H1 (cell line): ENCODE data around the gene PPAT.

Source experiments
- BRCA1 ChIP-seq: IDR thresholded peaks from 2 replicates; pipeline ENCODE4 v1.6.1; 2012; ENCODE audit warnings: low read depth, low read length, improper control_type of control experiment
- CEBPB ChIP-seq: IDR thresholded peaks from 2 replicates; pipeline ENCODE4 v1.6.1; 2012; ENCODE audit warnings: low read depth, low read length
- EP300 ChIP-seq, 2 experiments: IDR thresholded peaks; 1 replicate in 1 of 2; 2 replicates in 1 of 2; pipeline ENCODE4 v1.6.1; 2011 to 2012; ENCODE audit warnings: low read depth in 2 of 2, low read length in 2 of 2, mild to moderate bottlenecking in 2 of 2, borderline replicate concordance in 1 of 2, inconsistent platforms in 1 of 2, moderate library complexity in 1 of 2
- EZH2 ChIP-seq: fragments of 200-600 bp; sonication (generic); IDR thresholded peaks from 2 replicates; pipeline ENCODE4 v1.7.1; 2012; ENCODE audit warnings: low read depth, mild to moderate bottlenecking, moderate library complexity, low read length, inconsistent platforms; ENCODE audit not compliant: severe bottlenecking
- GTF2F1 ChIP-seq: IDR thresholded peaks from 2 replicates; pipeline ENCODE4 v1.6.1; 2012; ENCODE audit warnings: low read depth, low read length, improper control_type of control experiment, borderline replicate concordance
- JUND ChIP-seq: IDR thresholded peaks from 2 replicates; pipeline ENCODE4 v1.6.1; 2011; ENCODE audit warnings: mild to moderate bottlenecking, improper control_type of control experiment, low read length
- KDM4A ChIP-seq: IDR thresholded peaks from one replicate; pipeline ENCODE4 v1.7.1; 2012; ENCODE audit warnings: low read depth, mild to moderate bottlenecking, moderate library complexity, low read length, inconsistent platforms; ENCODE audit not compliant: severe bottlenecking
- POLR2A ChIP-seq, 2 experiments: IDR thresholded peaks; 1 replicate in 1 of 2; 2 replicates in 1 of 2; pipeline ENCODE4 v1.6.1; 2011; ENCODE audit warnings: low read depth in 2 of 2, low read length in 2 of 2, mild to moderate bottlenecking in 2 of 2; ENCODE audit errors: control extremely low read depth in 1 of 2
- POLR2AphosphoS5 ChIP-seq: IDR thresholded peaks from 2 replicates; pipeline ENCODE4 v1.6.1; 2011; ENCODE audit warnings: low read depth, low read length
- RAD21 ChIP-seq, 2 experiments: IDR thresholded peaks in 1 of 2; conservative IDR thresholded peaks in 1 of 2; 2 replicates each; pipeline ENCODE4 v1.6.1; 2011; ENCODE audit warnings: low read depth in 2 of 2, low read length in 2 of 2, improper control_type of control experiment in 1 of 2, inconsistent platforms in 1 of 2, mild to moderate bottlenecking in 1 of 2, moderate library complexity in 1 of 2
- TAF7 ChIP-seq: optimal IDR thresholded peaks from 2 replicates; pipeline ENCODE3; 2011; ENCODE audit warnings: low read depth, mild to moderate bottlenecking, inconsistent platforms, low read length, moderate library complexity, borderline replicate concordance
- TF ChIP-seq, protein P1 (sequence below), 3 experiments: IDR thresholded peaks; 1 replicate in 2 of 3; 2 replicates in 1 of 3; pipeline versions ENCODE4 v1.5.1 to v1.6.1; 2011; ENCODE audit warnings: low read length in 3 of 3, mild to moderate bottlenecking in 3 of 3, inconsistent platforms in 2 of 3, low read depth in 1 of 3, moderate library complexity in 1 of 3; ENCODE audit not compliant: insufficient read depth in 1 of 3; ENCODE audit errors: control extremely low read depth in 1 of 3
- TF ChIP-seq, protein P2 (sequence below): IDR thresholded peaks from 2 replicates; pipeline ENCODE4 v1.6.1; 2011; ENCODE audit warnings: low read depth, mild to moderate bottlenecking, low read length; ENCODE audit not compliant: insufficient read depth
- TF ChIP-seq, protein P3 (sequence below): IDR thresholded peaks from 2 replicates; pipeline ENCODE4 v1.6.1; 2012; ENCODE audit warnings: inconsistent platforms

DNA sequence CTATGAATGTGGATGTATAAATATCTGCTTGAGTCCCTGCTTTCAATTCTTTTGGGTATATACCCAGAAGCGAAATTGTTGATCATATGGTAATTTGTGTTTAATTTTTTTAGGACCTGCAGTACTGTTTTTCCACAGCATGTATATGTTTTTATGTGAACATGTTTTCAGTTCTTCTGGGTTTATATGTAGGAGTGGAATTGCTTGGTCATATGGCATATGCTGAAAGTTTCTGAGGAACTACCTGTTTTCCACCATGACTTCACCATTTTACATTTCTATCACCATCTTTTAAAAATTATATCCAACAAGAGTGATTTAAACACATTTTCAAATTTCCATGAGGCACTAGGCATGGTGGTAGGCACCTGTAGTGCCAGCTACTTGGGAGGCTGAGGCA lies 8.2 kb downstream of the PPAT start:
- no peak for TF ChIP-seq EP300 (IDR thresholded peaks at IDR 0.05; ENCODE audit: borderline replicate concordance in 1 of 2, low read depth in 2 of 2, low read length in 2 of 2)
- TF ChIP-seq POLR2A (IDR thresholded peaks at IDR 0.05; ENCODE audit: control extremely low read depth in 1 of 2, low read depth in 2 of 2, low read length in 2 of 2) = no peak
- TF ChIP-seq TAF7 = no peak
- TF ChIP-seq, protein P1, sequence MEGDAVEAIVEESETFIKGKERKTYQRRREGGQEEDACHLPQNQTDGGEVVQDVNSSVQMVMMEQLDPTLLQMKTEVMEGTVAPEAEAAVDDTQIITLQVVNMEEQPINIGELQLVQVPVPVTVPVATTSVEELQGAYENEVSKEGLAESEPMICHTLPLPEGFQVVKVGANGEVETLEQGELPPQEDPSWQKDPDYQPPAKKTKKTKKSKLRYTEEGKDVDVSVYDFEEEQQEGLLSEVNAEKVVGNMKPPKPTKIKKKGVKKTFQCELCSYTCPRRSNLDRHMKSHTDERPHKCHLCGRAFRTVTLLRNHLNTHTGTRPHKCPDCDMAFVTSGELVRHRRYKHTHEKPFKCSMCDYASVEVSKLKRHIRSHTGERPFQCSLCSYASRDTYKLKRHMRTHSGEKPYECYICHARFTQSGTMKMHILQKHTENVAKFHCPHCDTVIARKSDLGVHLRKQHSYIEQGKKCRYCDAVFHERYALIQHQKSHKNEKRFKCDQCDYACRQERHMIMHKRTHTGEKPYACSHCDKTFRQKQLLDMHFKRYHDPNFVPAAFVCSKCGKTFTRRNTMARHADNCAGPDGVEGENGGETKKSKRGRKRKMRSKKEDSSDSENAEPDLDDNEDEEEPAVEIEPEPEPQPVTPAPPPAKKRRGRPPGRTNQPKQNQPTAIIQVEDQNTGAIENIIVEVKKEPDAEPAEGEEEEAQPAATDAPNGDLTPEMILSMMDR (IDR thresholded peaks at IDR 0.05; ENCODE audit: control extremely low read depth in 1 of 3, insufficient read depth in 1 of 3, low read depth in 1 of 3, low read length in 3 of 3) = no peak
- TF ChIP-seq GTF2F1 = no peak
- TF ChIP-seq EZH2 = no peak
- TF ChIP-seq, protein P2, sequence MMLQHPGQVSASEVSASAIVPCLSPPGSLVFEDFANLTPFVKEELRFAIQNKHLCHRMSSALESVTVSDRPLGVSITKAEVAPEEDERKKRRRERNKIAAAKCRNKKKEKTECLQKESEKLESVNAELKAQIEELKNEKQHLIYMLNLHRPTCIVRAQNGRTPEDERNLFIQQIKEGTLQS = no peak
- no peak for TF ChIP-seq RAD21 (IDR thresholded peaks at IDR 0.05 in 1 of 2, conservative IDR thresholded peaks at IDR 0.05 in 1 of 2; ENCODE audit: low read depth in 2 of 2, low read length in 2 of 2)
- no peak for TF ChIP-seq JUND
- TF ChIP-seq, protein P3, sequence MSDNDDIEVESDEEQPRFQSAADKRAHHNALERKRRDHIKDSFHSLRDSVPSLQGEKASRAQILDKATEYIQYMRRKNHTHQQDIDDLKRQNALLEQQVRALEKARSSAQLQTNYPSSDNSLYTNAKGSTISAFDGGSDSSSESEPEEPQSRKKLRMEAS = no peak
- TF ChIP-seq KDM4A = no peak
- TF ChIP-seq POLR2AphosphoS5 = no peak
- no peak for TF ChIP-seq BRCA1
- TF ChIP-seq CEBPB = no peak
